Measurements from ENCODE around the gene CSDE1. TPM values are rescaled to one million over a fixed set of nuclear protein-coding genes. Genes with fewer than 3 reads are reported as not detected.

The CSDE1 gene
- total RNA-seq, result 1,004 and 1,694 TPM in 2 replicates

DNA sequence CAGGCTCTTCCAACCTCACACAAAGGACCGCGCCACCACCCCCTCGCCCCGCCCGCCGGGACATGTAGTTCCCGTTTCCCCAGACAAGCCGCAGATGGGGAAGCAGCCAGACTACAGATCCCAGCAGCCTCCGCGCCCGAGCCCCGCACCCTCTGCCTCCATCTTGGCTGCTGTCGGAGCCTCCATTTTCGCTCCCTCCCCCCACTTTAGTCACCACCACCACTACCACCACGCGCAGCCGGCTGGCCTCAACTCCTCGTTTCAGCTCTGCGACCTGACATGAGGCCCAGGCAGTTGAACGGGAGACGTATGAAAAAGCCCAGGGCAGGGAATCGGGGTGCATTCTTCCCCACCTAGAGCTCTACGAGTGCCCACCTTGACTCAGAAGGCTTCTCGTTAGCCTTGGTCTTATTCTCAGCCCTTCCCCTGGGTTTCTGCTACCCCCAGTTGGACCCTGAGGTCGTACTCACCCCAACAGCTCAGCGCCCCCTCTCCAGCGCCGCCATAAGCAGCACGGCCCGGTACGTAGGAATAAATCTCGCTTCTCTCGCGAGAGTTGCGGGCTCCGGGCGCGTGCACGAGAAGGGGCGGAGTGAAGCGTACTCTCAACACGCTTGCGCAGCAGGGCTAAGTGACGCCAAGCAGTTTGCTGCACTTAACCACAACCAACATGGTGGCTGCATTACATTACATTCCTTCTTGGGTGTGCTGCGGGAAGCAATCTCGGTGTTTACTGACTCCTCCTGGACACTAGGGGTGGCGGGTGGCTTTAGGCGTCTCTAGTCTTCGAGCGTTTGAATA, at the start of gene CSDE1:
CSDE1 (minus strand) TSS at position 530 of the 801 bp plus-strand sequence. CDS start 18,094 bp downstream, outside the sequence.

DNA sequence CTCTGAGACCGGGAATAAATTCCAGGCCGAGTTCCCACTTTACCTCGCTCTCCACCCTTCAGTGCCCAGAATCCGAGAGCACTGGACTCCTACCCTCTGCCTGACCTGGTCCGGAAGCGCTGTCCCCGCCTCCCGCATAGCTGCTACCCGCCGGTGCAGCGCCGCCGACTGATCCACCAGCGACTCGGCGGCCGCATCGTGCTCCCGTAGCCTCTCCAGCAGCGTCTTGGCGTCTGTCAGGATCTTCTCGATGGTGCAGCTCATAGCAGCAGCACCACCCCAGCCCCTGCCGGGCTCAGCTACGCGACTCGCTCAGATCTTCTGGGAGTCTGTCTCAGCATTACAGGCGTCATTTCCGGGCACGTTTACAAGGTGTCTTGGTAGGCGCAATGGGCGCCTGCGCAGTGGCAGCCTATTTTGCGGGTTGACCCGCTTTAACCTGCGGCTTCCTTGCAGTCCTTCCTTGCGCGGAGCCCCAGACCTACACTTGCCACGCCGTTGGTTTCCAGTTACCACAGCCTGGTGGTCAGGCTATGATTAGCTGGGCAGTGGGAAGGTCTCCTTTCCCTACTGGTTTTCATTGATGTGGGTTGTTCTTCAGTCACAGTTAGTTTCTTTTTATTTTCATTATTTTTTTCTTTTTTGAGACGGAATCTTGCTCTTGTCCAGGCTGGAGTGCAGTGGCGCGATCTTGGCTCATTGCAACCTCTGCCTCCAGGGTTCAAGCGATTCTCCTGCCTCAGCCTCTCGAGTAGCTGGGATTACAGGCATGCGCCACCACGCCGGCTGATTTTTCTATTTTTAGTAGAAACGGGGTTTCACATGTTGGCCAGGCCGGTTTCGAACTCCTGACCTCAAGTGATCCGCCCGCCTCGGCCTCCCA, 22.8 kb upstream of the CSDE1 start, which contains the start of gene SIKE1:
SIKE1 (minus strand) TSS at position 342 of the 883 bp plus-strand sequence; CDS start at position 264, 78 bp downstream.

DNA sequence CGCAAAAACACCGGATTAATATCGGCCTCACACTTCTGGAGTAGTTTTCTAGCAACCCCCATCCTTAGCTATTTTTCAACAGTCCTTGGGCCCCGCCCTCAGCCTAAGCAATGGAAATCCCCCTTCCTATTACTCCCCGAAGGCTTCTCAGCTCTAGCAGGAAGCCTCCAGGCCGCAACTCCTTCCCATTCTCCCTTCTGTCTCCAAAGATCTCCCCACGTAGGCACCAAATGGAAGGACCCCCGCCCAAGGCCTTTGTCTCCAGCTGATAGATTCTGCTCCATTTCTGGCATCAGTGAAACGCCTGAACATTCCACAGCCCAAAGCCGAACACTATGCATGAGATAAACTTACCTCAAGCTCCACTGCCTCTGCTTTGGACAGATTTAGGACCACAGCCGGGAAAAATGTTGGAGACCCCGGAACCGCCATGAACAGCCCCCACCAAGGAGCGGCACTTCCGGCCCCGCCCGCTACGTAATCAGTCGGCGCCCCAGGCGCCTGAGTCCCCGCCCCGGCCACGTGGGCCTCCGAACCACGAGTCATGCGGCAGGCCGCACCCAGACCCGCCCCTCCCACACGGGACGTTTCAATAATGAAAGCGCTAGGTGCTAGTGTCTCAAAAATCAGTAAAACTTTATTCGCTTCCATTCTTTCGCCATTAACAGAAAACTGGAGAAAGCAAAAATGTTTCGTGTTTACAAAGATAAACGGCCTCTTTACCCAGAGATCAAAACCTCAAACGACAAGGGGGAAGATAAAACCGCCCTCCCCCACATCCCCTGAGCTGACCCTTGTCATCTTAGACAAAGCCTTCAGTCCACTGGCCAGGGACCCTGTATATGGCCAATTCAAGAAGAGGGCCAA, 41.2 kb downstream of the CSDE1 start, which contains the start of gene NRAS:
NRAS (minus strand) TSS at position 468 of the 867 bp plus-strand sequence. CDS start 611 bp downstream, outside the sequence.

DNA sequence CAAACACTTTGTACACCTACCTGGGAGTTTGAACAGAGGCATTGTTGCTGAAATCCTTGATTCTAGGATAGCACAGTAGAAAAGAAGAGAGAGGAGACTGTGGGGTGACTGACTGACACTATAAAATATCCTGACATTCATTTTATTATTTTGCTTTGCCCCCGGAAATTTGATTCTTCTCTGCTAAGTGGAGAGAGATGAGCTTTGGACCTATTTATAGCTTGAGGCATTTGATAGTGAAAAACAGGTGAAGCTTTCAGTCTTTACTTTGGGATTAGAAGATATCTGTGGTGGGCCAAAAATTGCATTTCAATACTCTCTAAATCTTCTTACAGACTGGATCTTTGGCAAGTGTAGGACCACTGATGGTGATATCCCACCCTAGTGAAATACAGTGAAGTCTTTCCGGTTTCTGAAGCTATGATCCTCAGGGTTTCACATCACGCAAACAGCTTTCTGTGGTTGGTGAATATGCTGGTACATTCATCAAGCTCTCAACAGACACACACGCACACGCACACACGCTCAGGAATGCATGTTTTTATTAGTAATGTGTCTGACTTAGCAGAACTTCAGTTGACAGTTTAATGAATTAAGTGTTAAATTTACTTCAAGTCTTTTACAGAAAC, 62.2 kb downstream of the CSDE1 start, which contains the start of gene AMPD1:
AMPD1 (minus strand) TSS at position 117 of the 629 bp plus-strand sequence; CDS start at position 42, 75 bp downstream.

DNA sequence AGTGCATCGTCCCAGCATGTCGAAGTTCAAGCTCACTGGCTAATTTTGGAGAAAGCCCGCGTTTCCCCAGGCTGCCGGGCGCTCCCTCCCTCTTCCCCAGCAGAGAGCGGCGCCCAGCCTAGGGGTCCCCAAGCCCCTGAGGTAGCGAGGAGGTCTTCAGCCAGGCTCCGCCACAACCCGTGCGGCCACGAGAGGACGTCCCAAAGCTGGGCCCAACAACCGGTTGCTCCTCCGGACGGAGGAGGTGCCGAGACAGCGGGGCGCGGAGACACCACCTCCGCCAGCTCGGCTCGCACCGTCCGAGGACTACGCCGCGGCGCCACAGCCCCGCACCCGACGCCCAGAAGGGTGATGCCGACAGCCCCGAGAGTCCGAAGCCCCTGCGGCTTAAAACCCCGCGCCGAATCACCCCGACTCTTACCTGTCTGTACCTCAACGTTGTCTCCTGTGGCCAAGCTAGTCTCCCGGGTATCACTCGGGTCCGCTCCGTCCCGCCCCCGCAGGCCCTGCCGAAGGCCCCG, 88.2 kb downstream of the CSDE1 start, which contains the start of gene DENND2C:
DENND2C (minus strand) TSS at position 488 of the 521 bp plus-strand sequence. CDS start 44,065 bp downstream, outside the sequence.

Other genes starting within 250 kb of the CSDE1 start
- gene TRIM33, start 246.8 kb downstream of the CSDE1 start, total RNA-seq, result 28.6 and 48.2 TPM in 2 replicates
- gene BCAS2, start 176.4 kb downstream of the CSDE1 start, total RNA-seq, result 33.8 and 37.0 TPM in 2 replicates
- gene DENND2C, start 87.9 kb downstream of the CSDE1 start, total RNA-seq, result 2.0 and 3.0 TPM in 2 replicates
- not detected in 2 replicates for gene AMPD1, start 62.4 kb downstream of the CSDE1 start, total RNA-seq
- 37.6 and 41.7 TPM in 2 replicates for gene NRAS, start 41.2 kb downstream of the CSDE1 start, total RNA-seq
- gene SIKE1, start 22.7 kb upstream of the CSDE1 start, total RNA-seq, result 68.0 and 83.4 TPM in 2 replicates
- gene SYCP1, start 96.9 kb upstream of the CSDE1 start, total RNA-seq, result not detected in 2 replicates

Measured in smooth muscle cell of the pulmonary artery (primary cell).